Measurements from ENCODE around the gene FLNB.

FLNB gene

DNA sequence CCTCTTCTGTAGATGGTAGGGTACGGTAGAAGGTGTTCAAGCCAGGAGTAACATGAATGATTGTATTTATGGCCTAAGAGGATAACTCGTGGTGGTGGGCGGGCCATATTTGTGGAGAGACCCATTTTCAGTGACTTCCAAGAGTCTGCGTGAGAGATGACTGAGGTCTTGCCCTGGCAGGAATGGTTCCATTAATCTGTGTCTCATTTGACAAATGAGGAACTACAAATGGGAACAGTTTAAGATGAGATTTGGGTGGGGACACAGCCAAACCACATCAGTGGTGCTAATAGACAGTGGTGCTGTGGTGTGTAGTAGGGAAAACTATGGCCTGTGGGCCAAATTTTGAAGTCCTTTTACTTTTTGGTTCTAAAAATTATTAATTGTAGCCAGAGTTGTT is 47.1 kb downstream of the FLNB start:
- TF ChIP-seq CTCF (IDR thresholded peaks at IDR 0.05): no peak

DNA sequence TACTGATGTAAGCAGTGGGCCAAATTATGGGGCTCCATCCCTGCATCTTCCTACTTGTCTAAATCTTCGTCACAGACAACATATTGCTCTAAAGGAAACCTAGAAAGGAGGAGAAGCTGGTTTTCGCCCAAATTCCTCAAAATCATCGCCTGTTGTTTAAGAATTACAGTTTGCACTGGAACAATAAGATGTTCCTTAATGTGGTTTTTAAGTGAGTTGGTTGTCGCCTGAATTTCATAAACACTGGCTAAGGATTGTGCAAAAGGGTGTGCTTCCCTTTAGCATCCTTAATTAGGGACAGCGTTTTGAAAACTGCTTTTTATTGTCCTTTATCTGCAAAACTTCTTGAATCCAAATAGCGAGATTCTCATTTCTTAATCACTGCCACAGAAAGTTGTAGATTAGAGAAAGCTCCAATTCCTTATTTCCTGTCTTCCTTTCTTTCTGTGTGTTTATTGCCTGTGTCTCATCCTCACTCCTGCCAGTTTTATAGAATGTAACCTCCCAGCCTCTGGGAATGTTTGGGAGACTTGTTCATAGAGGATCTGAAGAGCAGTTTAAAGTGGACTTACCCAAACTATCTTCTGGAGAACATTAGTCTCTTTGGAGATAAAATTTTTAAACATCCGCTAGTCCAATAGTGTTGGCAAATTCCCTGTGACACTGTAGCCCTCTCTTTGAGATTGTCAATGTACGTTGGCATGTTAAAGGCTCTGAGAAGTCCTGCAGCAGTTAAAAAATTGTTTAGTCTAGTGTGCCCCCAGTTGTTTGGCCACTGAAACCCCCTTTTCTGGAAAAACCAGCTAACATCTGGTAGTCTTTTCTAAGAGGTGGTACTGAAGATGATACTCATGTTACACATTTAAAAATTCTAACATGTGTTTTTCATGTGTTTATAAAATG is 50.4 kb downstream of the FLNB start:
- no peak for TF ChIP-seq CTCF (IDR thresholded peaks at IDR 0.05)

DNA sequence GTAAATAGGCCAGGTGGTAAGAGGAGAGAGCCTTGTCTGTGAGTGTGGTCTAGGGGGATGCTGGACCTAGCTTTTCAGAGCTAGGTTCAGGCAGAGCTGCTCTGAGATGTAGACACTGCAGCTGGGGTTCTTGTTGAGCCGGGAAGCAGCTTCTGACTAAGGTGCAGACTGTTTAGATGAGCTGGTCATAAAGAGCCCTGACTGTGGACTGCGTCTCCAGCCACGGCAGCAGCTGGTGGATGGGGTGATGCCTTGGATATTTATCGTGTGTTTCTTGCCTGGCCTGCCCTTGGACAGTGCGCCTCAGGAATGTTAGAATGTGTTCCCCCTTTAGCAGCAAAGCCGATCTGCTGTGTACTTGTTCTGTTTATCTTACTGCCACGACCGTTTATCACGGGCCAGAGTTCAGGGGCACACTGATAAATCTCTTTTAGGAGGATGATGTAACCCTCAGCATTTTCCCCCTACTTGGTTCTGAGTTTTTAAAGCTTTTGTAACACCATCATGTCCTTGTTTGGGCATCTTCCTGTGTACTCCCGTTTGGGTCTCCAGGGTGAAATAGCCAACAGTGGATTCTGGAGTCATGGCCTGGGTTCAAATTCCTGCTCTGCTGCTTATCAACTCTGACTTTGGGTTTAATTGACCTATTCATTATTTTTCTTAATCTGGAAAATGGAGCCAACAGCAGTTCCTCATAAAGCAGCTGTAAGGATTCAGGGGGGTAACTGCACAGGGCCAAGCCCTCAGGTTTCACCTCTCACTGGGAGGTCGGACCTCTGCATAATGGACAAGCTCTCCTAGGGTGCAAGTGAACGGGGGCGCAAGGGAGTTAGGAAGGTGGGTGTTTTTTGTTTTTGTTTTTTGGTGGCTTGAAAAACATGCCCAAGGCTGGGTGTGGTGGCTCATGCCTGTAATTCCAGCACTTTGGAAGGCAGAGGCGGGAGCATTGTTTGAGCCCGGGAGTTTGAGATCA is 51.4 kb downstream of the FLNB start:
- no peak for TF ChIP-seq CTCF (IDR thresholded peaks at IDR 0.05)

- no peak for TF ChIP-seq CTCF (IDR thresholded peaks at IDR 0.05)
Observed at GRCh38 chr3:58062472-58062871, 54.2 kb downstream of the FLNB start.

- no peak for TF ChIP-seq CTCF (IDR thresholded peaks at IDR 0.05)
Observed at GRCh38 chr3:58063022-58063815, 55.0 kb downstream of the FLNB start.

DNA sequence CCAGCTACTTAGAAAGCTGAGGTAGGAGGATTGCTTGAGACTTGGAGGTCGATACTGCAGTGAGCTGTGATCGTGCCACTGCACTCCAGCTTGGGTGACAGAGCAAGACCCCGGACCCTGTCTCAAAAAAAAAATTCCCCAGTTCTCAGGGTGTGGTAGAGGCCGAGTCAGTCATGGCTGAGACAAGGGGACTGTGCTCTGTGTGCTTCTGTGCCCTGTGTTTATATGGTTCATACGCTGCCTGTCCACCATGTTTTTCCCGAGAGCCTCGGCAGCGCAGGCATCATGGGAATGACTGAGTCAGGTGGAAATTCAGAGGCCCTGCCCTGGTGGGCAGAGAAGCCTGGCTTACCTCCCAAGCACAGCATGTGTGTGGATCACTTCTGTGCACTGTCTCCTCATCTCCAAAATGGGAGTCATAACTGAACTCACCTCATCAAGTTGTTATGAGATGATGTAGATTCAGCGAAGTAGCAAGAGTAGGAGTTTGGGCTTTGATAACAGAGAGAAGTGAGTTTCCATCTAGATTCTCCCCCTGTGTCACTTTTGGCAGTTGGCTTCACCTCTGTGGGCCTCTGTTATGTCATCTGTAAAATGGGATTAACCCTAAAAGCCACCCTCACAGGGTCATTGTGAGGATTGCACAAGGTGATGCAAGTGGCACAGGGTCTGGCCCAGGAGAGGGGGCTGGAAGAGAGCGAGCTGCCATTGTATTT is 56.9 kb downstream of the FLNB start:
- TF ChIP-seq CTCF (IDR thresholded peaks at IDR 0.05): no peak

Data from LNCAP (cell line).